BE2C (cell line): ENCODE data around the gene FHAD1.

Experiments used
- DNase-seq: peaks from one replicate; pipeline ENCODE4 v3.0.0-alpha.2; 2020
- H3K27me3 ChIP-seq: fragments of 250-450 bp; sonication (Bioruptor Pico); 2 replicates; pipeline ENCODE4 v1.5.1; 2020; ENCODE audit warnings: mild to moderate bottlenecking
- H3K36me3 ChIP-seq: fragments of 250-450 bp; sonication (Bioruptor Pico); 2 replicates; pipeline ENCODE4 v1.5.1; 2020; ENCODE audit warnings: mild to moderate bottlenecking
- H3K4me1 ChIP-seq: fragments of 250-450 bp; sonication (Bioruptor Pico); 2 replicates; pipeline ENCODE4 v1.5.1; 2020
- H3K4me3 ChIP-seq: 2 replicates; pipeline ENCODE4 v1.5.1; 2011; ENCODE audit warnings: low read depth, low read length
- H3K9me3 ChIP-seq: fragments of 250-450 bp; sonication (Bioruptor Pico); 2 replicates; pipeline ENCODE4 v1.5.1; 2020
- TF ChIP-seq, protein P1 (sequence below): IDR thresholded peaks from 2 replicates; pipeline ENCODE4 v1.5.1; 2012; ENCODE audit warnings: mild to moderate bottlenecking, low read depth, low read length

The FHAD1 gene

DNA sequence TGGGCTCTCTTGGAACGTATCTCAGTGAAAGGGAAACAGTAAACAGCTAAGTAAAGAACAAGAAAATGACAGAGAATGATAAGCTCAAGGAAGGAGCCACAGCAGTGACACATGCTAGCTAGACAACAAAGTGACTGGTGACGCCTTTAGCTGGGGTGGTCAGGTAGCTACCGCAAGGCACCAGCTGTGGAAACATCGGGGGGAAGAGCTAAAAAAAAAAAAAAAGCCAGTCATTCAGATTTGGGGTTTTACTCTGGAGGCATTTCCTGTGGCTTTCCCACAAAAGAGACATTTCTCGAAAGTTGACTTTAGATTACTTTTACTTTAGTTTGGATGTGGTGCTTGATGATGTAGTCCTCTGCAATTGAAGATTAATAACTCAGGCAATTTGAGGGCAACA is 2.1 kb downstream of the FHAD1 start:
- Histone ChIP-seq H3K4me3 (no peak overlapping the region), H3K9me3 (no peaks in the 10 kb centered on the region), H3K4me1 (no peaks in the 10 kb centered on the region), H3K27me3 (no peaks in the 10 kb centered on the region), H3K36me3 (no peaks in the 10 kb centered on the region)
- TF ChIP-seq, protein P1, sequence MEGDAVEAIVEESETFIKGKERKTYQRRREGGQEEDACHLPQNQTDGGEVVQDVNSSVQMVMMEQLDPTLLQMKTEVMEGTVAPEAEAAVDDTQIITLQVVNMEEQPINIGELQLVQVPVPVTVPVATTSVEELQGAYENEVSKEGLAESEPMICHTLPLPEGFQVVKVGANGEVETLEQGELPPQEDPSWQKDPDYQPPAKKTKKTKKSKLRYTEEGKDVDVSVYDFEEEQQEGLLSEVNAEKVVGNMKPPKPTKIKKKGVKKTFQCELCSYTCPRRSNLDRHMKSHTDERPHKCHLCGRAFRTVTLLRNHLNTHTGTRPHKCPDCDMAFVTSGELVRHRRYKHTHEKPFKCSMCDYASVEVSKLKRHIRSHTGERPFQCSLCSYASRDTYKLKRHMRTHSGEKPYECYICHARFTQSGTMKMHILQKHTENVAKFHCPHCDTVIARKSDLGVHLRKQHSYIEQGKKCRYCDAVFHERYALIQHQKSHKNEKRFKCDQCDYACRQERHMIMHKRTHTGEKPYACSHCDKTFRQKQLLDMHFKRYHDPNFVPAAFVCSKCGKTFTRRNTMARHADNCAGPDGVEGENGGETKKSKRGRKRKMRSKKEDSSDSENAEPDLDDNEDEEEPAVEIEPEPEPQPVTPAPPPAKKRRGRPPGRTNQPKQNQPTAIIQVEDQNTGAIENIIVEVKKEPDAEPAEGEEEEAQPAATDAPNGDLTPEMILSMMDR, result no peak
- DNase-seq, result no peak

DNA sequence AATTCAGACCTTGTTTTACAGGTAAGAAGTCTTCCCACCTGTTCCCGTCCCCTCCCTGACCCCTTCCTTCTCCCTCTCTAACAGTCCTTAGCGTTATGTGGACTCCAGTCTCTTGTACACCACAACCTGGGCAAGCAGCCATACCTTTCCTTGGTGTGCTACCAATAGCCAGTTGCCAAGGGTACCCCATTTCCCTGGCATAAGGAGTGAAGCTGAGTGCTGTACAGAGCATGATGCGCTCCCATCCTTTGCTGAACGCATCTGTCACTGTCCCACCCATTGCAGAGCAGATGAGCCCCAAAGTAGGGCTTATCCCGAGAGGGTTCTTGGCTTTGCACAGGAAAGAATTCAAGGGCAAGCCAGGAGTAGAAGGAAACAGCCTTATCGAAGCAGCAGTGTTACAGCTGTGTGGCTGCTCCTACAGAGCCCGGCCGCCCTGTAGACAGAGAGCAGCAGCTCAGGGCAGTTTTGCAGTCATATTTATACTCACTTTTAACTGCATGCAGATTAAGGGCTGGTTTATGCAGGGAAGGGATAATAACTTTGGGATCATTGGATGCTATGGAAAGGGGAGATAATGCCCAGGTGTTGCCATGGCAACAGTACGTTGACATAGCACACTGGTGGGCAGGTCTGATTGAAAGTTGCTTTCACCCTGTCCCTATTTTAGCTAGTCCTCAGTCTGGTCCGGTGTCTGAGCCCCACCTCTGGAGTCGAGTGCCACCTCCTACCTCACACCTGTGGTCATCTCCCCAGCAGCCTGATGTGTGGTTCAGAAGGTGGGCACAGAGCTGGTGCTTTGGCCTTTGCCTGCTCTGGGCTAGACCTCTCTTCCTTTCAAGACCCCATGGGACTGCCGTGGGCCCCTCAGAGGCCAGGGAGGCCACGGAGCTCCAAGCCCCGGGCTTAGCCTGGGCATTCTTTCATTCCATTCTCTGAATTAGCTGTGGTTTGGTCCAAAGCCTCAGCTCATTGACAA is 5.1 kb downstream of the FHAD1 start:
- H3K4me3 ChIP-seq, result no peak overlapping the region
- no peaks in the 10 kb centered on the region for H3K9me3 ChIP-seq
- H3K4me1 ChIP-seq, result no peaks in the 10 kb centered on the region
- H3K27me3 ChIP-seq, result no peaks in the 10 kb centered on the region
- H3K36me3 ChIP-seq, result no peaks in the 10 kb centered on the region
- TF ChIP-seq, protein P1, result no peak
- DNase-seq, result no peak

DNA sequence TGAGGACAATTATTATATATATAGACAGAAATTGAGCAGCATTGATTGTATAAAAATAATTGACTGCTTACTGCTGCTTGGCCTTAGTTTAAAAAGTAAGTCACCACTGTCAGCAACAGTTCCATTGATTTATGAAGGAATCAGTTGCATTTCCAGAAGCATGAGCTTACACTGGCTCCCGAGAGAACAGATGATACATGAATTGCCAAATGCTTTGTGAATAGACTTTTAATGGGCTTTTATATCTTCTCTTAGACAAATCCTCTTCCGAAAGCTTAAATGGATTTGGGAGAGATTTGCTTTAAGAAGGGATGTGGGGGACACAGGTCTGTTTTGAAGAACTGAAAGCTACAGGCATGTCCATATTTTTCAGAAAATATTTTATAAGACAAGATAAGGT is 7.5 kb downstream of the FHAD1 start:
- Histone ChIP-seq H3K9me3 (no peaks in the 10 kb centered on the region), H3K4me3 (no peak overlapping the region), H3K27me3 (no peaks in the 10 kb centered on the region), H3K4me1 (no peaks in the 10 kb centered on the region), H3K36me3 (no peaks in the 10 kb centered on the region)
- DNase-seq, result no peak
- TF ChIP-seq, protein P1, result no peak

DNA sequence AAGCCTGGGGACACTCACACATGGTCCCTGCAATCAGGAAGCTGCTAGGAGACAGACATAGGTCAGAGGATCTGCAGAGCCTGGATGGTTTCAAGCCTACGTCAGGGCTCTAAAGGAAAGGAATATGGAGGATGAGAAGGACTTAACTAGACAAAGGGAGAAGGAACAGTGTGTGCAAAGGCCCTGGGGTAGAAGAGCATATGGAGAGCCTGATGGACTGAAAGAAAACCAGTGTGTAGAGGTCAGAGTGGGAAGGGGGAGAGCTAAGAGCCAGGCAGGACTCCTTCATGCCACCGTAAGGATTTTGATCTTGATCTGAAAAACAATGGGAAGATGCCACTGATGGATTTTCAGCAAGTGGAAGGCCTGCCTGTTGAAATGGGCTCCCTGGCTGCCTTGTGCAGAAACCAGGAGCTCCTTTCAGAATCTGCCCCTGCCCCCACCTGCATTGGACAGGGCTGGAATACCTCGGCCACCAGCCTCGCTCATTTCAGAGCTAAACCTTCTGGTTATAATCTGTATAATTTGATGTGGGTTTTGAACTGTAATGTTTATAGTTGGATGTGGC is 8.6 kb downstream of the FHAD1 start:
- Histone ChIP-seq H3K4me1 (no peaks in the 10 kb centered on the region), H3K9me3 (no peaks in the 10 kb centered on the region), H3K36me3 (no peaks in the 10 kb centered on the region), H3K4me3 (no peak overlapping the region), H3K27me3 (no peaks in the 10 kb centered on the region)
- TF ChIP-seq, protein P1, result no peak
- DNase-seq, result no peak

DNA sequence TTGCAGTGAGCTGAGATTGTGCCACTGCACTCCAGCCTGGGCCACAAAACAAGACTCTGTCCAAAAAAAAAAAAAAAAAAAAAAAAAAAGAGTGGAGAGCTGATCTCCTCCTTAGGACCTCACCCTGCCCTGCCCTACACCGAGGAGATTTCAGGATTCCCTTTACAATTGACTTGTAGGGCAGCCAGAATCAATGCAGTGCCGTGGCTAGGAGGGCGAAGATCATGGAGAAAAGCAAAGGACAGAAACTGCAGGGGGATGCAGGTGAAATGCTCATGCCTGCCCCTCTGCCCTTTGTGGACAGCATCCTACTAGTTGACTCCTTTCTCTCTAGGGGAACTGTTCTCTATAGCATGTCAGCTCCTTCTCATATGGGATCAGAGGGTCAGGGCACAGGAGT is 9.6 kb downstream of the FHAD1 start:
- Histone ChIP-seq H3K9me3 (no peaks in the 10 kb centered on the region), H3K4me1 (no peaks in the 10 kb centered on the region), H3K4me3 (no peak overlapping the region), H3K27me3 (no peaks in the 10 kb centered on the region), H3K36me3 (no peaks in the 10 kb centered on the region)
- DNase-seq, result no peak
- TF ChIP-seq, protein P1, result no peak

DNA sequence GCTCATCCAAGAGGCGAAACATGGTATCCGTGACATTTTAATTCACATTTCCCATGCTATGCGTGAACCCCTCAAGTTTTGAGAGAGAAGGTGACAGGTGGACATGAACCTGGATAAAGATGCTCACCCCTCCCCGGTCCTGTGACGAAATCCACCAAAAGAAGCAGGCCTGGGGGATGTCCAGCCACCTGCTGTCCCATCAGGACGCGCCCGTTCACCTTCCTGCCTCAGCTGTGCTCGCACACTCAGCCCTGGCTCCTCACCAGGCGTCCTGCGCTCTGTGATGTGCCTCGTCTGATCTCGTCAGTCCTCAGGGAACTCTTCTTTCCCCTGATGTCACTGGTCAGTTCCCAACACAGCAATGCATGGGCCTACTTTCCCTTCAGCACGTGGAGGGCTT is 10.3 kb downstream of the FHAD1 start:
- H3K27me3 ChIP-seq, result no peaks in the 10 kb centered on the region
- H3K9me3 ChIP-seq, result no peaks in the 10 kb centered on the region
- DNase-seq, result no peak
- no peak overlapping the region for H3K4me3 ChIP-seq
- no peaks in the 10 kb centered on the region for H3K4me1 ChIP-seq
- TF ChIP-seq, protein P1, result no peak
- no peaks in the 10 kb centered on the region for H3K36me3 ChIP-seq
